SK-N-SH (cell line): ENCODE results near the gene ARHGDIA. TPM values are rescaled to one million over a fixed set of nuclear protein-coding genes. Genes with fewer than 3 reads are reported as not detected.
A peak's percentile ranks its signal among the peaks of the same experiment; 100 is the strongest.

Source experiments
- CTCF ChIA-PET: fragments of 300-600, 350-600 bp; formaldehyde crosslinking; extraction: SDS; loops from one replicate; lab custom pipeline; 2021; lab: Yijun Ruan, JAX
- POLR2A ChIA-PET: fragments of 350-600 bp; sonication (Branson Sonifier 250); formaldehyde crosslinking; extraction: SDS; loops from one replicate; lab custom pipeline; 2020; ENCODE audit warnings: antibody characterized with exemption, inconsistent platforms; lab: Yijun Ruan, JAX
- DNase-seq: peaks from one replicate; pipeline ENCODE4 v3.0.0; 2012
- H2AFZ ChIP-seq: fragments of 200-600 bp; sonication (generic); 2 replicates; pipeline ENCODE4 v1.8.1; 2016; ENCODE audit warnings: antibody characterized with exemption, mild to moderate bottlenecking, low read depth
- H3F3A ChIP-seq: fragments of 200-600 bp; sonication (generic); replicated peaks from 2 replicates; pipeline ENCODE3; 2016; ENCODE audit warnings: antibody characterized with exemption, mild to moderate bottlenecking; ENCODE audit not compliant: insufficient read depth
- H3K27ac ChIP-seq, 2 experiments: fragments of 200-500 bp in 1 of 2; fragments of 200-600 bp in 1 of 2; sonication (Bioruptor generic) in 1 of 2; sonication (generic), shearing (Covaris generic) in 1 of 2; 2 replicates each; pipeline versions ENCODE4 v1.5.1 to v1.6.1; 2014 to 2016; ENCODE audit warnings: low read depth in 2 of 2, inconsistent platforms in 1 of 2, low read length in 1 of 2, mild to moderate bottlenecking in 1 of 2, mixed read lengths in 1 of 2
- H3K27me3 ChIP-seq: fragments of 200-600 bp; sonication (generic), shearing (Covaris generic); 2 replicates; pipeline ENCODE4 v1.6.1; 2016; ENCODE audit warnings: mixed run types; ENCODE audit not compliant: insufficient read depth
- H3K36me3 ChIP-seq, 2 experiments: fragments of 200-500 bp in 1 of 2; fragments of 200-600 bp in 1 of 2; sonication (Bioruptor generic) in 1 of 2; sonication (generic) in 1 of 2; replicated peaks in 1 of 2; 2 replicates each; pipeline versions ENCODE3 to v1.5.1; 2014 to 2016; ENCODE audit warnings: low read length in 1 of 2, mild to moderate bottlenecking in 1 of 2; ENCODE audit not compliant: insufficient read depth in 2 of 2, control insufficient read depth in 1 of 2
- H3K4me1 ChIP-seq, 2 experiments: fragments of 200-500 bp in 1 of 2; fragments of 200-600 bp in 1 of 2; sonication (Bioruptor generic) in 1 of 2; sonication (generic), shearing (Covaris generic) in 1 of 2; 2 replicates each; pipeline versions ENCODE4 v1.5.1 to v1.6.1; 2014 to 2016; ENCODE audit warnings: low read depth in 1 of 2, low read length in 1 of 2, mixed run types in 1 of 2; ENCODE audit not compliant: insufficient read depth in 2 of 2, control insufficient read depth in 1 of 2
- H3K4me2 ChIP-seq: fragments of 200-600 bp; sonication (generic), shearing (Covaris generic); 2 replicates; pipeline ENCODE4 v1.6.1; 2017; ENCODE audit warnings: mixed run types
- H3K4me3 ChIP-seq, 2 experiments: fragments of 200-500 bp in 1 of 2; fragments of 200-600 bp in 1 of 2; sonication (Bioruptor generic) in 1 of 2; sonication (generic), shearing (Covaris generic) in 1 of 2; 2 replicates each; pipeline versions ENCODE4 v1.5.1 to v1.8.1; 2014 to 2016; ENCODE audit warnings: low read depth in 2 of 2, inconsistent platforms in 1 of 2, low read length in 1 of 2, mild to moderate bottlenecking in 1 of 2, mixed read lengths in 1 of 2, moderate library complexity in 1 of 2
- H3K79me2 ChIP-seq: fragments of 200-600 bp; sonication (generic); 2 replicates; pipeline ENCODE4 v1.8.1; 2017; ENCODE audit warnings: mild to moderate bottlenecking; ENCODE audit not compliant: insufficient read depth
- H3K9ac ChIP-seq: fragments of 200-600 bp; sonication (generic); 2 replicates; pipeline ENCODE4 v1.6.1; 2017; ENCODE audit warnings: mixed run types
- H3K9me2 ChIP-seq: fragments of 200-600 bp; sonication (generic); 2 replicates; pipeline ENCODE4 v1.6.1; 2017; ENCODE audit warnings: mixed run types
- H3K9me3 ChIP-seq: fragments of 200-600 bp; sonication (generic); 2 replicates; pipeline ENCODE4 v1.6.1; 2017; ENCODE audit warnings: mixed run types, mild to moderate bottlenecking, moderate library complexity
- H4K20me1 ChIP-seq: fragments of 200-600 bp; sonication (generic); 2 replicates; pipeline ENCODE4 v1.6.1; 2017; ENCODE audit warnings: mild to moderate bottlenecking, mixed run types; ENCODE audit not compliant: insufficient read depth
- CTCF ChIP-seq: fragments of 200-600 bp; sonication (generic); IDR thresholded peaks from 2 replicates; pipeline ENCODE4 v1.6.1; 2017; ENCODE audit warnings: antibody characterized with exemption, mild to moderate bottlenecking, moderate library complexity
- MAX ChIP-seq: IDR thresholded peaks from 2 replicates; pipeline ENCODE4 v1.4.0; 2012; ENCODE audit warnings: low read depth
- MXI1 ChIP-seq: IDR thresholded peaks from 2 replicates; pipeline ENCODE4 v1.6.1; 2012; ENCODE audit warnings: mild to moderate bottlenecking, low read depth, low read length, improper control_type of control experiment
- NFIC ChIP-seq: IDR thresholded peaks from 2 replicates; pipeline ENCODE4 v1.4.0; 2012; ENCODE audit warnings: borderline replicate concordance
- POLR2AphosphoS5 ChIP-seq: IDR thresholded peaks from 2 replicates; pipeline ENCODE4 v1.6.1; 2012; ENCODE audit warnings: low read depth, low read length
- RAD21 ChIP-seq: IDR thresholded peaks from 2 replicates; pipeline ENCODE4 v1.6.1; 2012; ENCODE audit warnings: mild to moderate bottlenecking, low read length
- WGBS: methylation state at CpG from one replicate; pipeline ENCODE4 v1.1.6; 2017; ENCODE audit warnings: low lambda C conversion rate; 5-methylcytosine and 5-hydroxymethylcytosine counted together
- polyA plus RNA-seq, 3 experiments: library from polyadenylated mRNA; depleted of rRNA; stranded (reverse); fragments of >200 nt; gene quantifications; 2 replicates each; pipeline ENCODE4 v1.2.3, GENCODE V29; 2012

ARHGDIA gene
- polyA plus RNA-seq, 1 of the 3 experiments (the other 2 are of a cell fraction): 385 TPM

- Histone ChIP-seq H3K9me2 (no peaks in the 10 kb centered on the region), H2AFZ (no peak overlapping the region; the same call in 1 of the 2 replicates), H3K9ac (peak overlapping the region; percentile 89; the same call in 1 of the 2 replicates), H3K4me3 (peak overlapping the region; percentile 75 to 83), H3K4me2 (peak overlapping the region; percentile 99), H3K79me2 (peaks cover 94% of the 10 kb centered on the region), H3K36me3 (peaks cover 39 to 63% of the 10 kb centered on the region in 2 experiments), H3K27ac (no peak overlapping the region), H3F3A (peaks cover 10% of the 10 kb centered on the region), H3K27me3 (no peaks in the 10 kb centered on the region), H4K20me1 (peaks cover 53% of the 10 kb centered on the region), H3K9me3 (no peaks in the 10 kb centered on the region), H3K4me1 (peaks cover 27 to 28% of the 10 kb centered on the region in 2 experiments)
- TF ChIP-seq POLR2AphosphoS5 (no peak), NFIC (no peak), MAX (no peak)
- no peak for DNase-seq
- POLR2A ChIA-PET: interaction anchor here (1.6 kb wide), 1 partner anchor 25 kb away, joined by 3 read pairs; the partner anchor contains the start of gene MCRIP1
- CTCF ChIA-PET: interaction anchor here (0.9 to 2.0 kb wide), 6 partner anchors 10 to 125 kb away, joined by 3 to 9 read pairs (median 4); partner anchors contain the start of gene MCRIP1
- 89% methylated on average over 27 of the region's 30 CpGs for WGBS
Measured at GRCh38 chr17:81858170-81858966, 12.8 kb downstream of the ARHGDIA start.

GRCh38 chr17:81854974-81855774 lies 16.0 kb downstream of the ARHGDIA start:
- Histone ChIP-seq H3K9me3 (no peaks in the 10 kb centered on the region), H3K9ac (no peak overlapping the region), H3K27me3 (no peaks in the 10 kb centered on the region), H3K4me1 (peaks cover 17 to 18% of the 10 kb centered on the region in 2 experiments), H4K20me1 (peaks cover 73% of the 10 kb centered on the region), H3K36me3 (peaks cover 53 to 74% of the 10 kb centered on the region in 2 experiments), H3K9me2 (no peaks in the 10 kb centered on the region), H3F3A (peaks cover 13% of the 10 kb centered on the region), H2AFZ (no peak overlapping the region), H3K4me3 (no peak overlapping the region), H3K27ac (no peak overlapping the region), H3K79me2 (peaks cover 98% of the 10 kb centered on the region), H3K4me2 (no peak overlapping the region)
- peak; percentile 39 for DNase-seq
- TF ChIP-seq CTCF: 0 out of 2 replicates have a peak, but pooled peaks have one; percentile 14
- 0 out of 2 replicates have a peak, but pooled peaks have one; percentile 22 for TF ChIP-seq RAD21
- TF ChIP-seq MXI1: no peak
- POLR2A ChIA-PET: interaction anchor here (0.6 to 2.1 kb wide), 3 partner anchors 11 to 39 kb away, joined by 3 to 8 read pairs (median 3); partner anchors contain the start of gene MCRIP1
- CTCF ChIA-PET: interaction anchor here (0.8 to 1.8 kb wide), 11 partner anchors 14 to 176 kb away, joined by 3 to 9 read pairs (median 4); partner anchors contain the start of gene PPP1R27
- WGBS: 97% methylated on average over 29 of the region's 29 CpGs
